Activated T-helper 9 cell treated with anti-CD3 and anti-CD28 coated beads, Interleukin-2, amount 50 U/mL, for 16 hours (primary cell): Measurements from ENCODE around the gene FYB1.

Source experiments
- DNase-seq: peaks from one replicate; pipeline ENCODE4 v3.0.0-alpha.2; 2020; ENCODE audit warnings: low read depth

The FYB1 gene

DNA sequence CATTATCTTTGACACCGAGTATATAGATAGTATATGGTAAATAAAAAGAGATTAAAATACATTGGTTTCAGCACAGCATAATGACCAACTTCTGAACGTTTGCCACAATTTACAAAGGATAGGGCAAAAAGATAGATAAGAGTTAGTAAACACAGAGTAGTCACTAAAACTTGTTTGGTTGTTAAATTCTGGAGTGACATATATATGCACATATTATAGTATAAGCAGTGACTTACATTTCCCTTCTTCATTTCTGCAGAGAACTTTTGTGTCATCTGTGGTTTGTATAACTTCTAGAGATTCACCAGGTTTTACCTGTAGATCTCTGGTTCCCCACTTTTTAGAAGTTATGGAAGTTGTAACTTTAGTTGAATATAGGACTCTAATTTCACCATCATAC lies 100.7 kb downstream of the FYB1 start:
- DNase-seq, result no peak

GRCh38 chr5:39117401-39117800 lies 102.0 kb downstream of the FYB1 start:
- no peak for DNase-seq

DNA sequence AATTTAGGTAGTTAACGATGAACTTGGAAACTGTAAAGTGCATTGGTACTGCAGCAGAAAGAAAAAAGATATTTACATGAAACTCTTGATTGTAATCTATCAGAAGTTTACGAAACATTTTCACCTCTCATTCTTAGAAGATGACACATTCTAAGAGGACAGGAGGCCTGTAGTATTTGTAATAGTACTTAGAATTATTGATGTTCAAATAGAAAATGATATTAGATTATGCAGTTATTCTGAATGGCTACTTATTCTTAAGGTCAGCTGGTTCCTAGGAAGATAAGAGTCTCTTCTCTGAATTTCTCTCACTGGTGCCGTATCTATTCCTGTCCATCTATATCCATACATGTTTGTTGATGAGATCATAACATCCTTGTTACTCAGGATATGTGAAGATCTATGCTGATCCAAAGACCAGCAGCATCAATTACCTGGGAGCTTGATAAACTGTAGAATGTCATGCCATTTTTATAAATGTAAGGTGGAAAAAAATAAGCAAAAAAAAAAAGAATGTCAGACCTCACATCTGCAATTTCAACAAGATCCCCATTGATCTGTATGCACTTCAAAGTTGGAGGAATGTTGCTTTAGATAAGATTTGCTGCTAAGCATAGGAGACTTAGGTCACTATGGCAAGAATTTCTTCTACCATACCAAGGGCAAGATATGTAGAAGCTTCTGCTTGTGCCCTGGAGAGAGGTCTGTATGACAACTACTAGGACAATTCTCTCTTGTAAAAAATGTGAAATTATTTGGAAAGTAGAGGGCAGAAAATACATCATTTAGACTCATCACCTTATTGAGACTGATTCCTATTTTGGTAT lies 102.8 kb downstream of the FYB1 start:
- DNase-seq, result no peak

- no peak for DNase-seq
Measured at GRCh38 chr5:39115644-39116343, 103.6 kb downstream of the FYB1 start.

- DNase-seq, result no peak
Measured at GRCh38 chr5:39114155-39114554, 105.2 kb downstream of the FYB1 start.

DNA sequence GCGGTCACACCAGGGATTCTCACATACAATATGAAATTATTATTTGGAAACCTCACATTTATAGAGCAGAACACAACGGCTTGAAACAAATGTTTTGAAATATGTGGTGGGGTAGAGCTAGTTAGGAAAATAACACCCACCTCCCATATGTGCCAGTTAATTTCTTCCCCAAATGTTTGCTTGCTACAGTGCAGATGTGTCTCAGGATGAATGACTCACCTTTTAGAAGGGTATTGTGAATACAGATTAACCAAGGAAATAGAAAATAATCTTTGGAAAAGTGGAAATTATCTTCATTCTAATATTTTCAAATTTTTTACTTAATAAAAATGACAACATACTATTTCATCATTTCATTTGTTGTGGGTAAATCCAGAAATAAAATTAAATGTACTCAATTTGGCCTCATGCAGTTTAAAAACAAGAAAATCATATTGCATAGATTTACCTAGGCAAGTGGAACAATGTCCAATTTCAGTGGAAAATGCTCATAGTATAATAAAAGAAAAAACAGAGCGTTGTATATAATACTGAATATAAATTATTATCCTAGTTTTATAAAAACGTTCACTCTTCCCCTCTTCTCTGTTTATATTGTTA lies 105.9 kb downstream of the FYB1 start:
- no peak for DNase-seq

- no peak for DNase-seq
Measured at GRCh38 chr5:39109606-39110005, 109.8 kb downstream of the FYB1 start.

DNA sequence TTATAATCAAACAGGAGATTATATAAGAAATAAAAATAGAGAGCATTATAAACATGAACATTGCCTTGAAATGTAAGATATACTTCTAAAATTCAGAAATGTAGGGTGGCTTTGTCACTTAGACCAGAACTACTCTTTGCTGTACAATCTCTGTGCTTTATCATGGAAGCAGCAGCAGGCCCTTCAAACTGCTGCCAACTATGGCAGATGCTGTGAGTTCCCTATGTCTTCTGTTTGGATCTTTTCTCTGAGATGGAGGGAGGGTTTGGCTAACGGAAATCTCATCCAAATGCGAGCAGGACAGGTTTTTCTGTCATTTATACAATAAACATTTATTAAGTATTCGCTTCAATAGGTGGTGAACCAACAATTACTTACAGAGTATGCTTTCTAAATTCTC lies 110.4 kb downstream of the FYB1 start:
- DNase-seq, result no peak

DNA sequence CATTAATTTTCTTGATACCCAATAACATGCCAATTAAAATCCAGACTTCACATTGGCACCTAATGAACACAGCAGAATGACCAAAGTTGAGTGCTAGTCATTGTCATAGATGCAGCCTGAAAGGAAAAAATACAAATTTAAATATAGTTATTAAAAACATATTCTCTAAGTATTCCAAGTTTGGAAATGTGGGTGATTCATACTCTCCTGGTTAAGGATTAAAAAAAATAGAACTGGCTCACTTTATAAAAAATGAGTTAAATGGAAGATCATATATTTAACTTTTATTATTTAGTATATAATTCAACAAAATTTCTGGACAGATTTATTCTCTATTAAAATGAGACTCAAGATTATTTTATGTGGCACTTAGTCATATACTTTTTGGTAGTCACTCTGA lies 112.0 kb downstream of the FYB1 start:
- no peak for DNase-seq

- DNase-seq, result no peak
Measured at GRCh38 chr5:39106322-39106721, 113.0 kb downstream of the FYB1 start.

DNA sequence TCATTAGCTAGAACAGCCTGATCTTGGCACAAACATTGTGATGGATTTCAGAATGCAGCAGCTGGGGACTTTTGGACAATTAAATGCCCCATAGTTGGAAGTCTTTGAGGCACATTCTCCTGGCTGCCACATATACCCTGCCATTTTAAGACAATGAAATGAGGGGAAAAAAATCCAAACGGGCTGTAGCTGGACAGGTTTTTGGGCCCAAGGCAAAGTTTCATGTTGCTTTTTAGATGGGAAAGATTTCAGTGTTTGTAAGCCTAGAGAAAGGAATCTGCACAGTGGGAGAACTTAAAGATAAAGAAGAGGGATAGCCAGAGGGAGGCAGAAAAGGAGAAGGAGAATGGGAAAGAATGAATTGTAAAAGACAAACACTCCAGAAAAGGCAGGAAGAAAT lies 115.1 kb downstream of the FYB1 start:
- no peak for DNase-seq

- no peak for DNase-seq
Measured at GRCh38 chr5:39102684-39103155, 116.6 kb downstream of the FYB1 start.

GRCh38 chr5:39100851-39101396 lies 118.4 kb downstream of the FYB1 start:
- DNase-seq, result no peak

DNA sequence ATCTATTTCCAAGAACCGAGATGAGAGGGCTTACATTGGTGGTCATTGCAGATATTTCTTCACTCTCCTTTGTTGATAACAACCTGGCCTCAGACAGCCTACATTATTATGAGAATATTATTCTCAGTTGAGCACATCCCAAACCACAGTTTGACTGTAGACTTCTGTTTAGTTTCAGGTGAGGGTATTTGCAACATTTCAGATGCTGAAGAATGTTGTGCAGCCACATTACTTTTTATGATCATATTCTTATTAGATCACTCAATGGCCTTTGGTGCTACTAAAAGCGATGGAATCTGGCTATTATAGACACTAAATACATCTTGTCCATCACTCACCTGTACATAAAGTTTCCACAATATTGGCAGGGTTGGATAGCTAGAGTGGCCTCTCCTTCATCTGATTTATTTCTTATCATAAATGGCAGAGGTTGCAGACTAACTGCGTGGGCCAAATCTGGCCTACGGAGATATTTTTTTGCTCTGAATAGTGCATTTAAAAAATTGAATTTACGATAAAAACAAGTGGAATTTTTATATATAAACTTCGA lies 119.0 kb downstream of the FYB1 start:
- no peak for DNase-seq

DNA sequence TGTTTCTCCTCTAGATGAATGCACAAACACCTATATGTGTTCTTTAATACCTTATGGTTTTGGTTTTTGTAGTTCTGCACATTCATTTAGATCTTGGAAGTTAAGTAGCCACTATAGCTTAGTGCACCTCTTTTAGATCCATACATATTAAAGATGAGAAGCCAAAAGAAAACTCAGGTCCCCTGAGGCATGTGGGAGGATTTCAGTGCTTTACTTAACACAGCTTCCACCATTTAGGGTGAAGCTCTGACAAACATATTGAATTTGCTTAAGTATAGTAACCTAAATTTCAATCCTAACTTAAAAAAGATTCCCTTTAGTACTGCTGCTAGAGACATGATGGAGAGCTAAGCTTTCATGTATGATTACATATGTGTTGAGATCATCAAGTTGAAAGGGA lies 119.5 kb downstream of the FYB1 start:
- DNase-seq, result no peak

GRCh38 chr5:39093352-39093751 lies 126.0 kb downstream of the FYB1 start:
- DNase-seq, result no peak

- DNase-seq, result no peak
Measured at GRCh38 chr5:39092581-39093351, 126.6 kb downstream of the FYB1 start.

DNA sequence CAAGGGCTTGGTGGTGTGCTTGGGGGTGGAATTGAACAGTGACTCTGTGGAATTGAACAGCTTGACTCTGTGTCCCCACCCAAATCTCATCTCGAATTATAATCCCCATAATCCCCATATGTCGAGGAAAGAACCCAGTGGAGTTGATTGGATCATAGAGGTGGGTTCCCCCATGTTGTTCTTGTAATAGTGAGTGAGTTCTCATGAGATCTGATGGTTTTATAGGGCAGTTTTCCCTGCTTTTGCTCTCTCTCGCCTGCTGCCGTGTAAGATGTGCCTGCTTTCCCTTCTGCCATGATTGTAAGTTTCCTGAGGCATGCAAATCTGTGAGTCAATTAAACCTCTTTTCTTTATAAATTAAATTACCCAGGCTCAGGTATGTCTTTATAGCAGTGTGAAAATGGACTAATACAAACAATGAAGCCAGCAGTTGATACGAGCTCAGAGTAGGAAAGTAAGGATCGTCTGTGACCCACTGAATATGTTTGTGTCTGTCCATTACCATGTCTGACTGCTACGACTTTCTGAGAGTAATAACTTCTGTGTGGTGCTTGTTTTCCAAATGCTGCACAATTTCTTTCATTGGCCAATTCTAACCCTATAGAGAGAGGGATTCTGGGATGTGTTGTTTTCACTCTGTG lies 127.3 kb downstream of the FYB1 start:
- no peak for DNase-seq

- no peak for DNase-seq
Measured at GRCh38 chr5:39083968-39084367, 135.4 kb downstream of the FYB1 start.

GRCh38 chr5:39082995-39083394 lies 136.4 kb downstream of the FYB1 start:
- DNase-seq, result no peak

DNA sequence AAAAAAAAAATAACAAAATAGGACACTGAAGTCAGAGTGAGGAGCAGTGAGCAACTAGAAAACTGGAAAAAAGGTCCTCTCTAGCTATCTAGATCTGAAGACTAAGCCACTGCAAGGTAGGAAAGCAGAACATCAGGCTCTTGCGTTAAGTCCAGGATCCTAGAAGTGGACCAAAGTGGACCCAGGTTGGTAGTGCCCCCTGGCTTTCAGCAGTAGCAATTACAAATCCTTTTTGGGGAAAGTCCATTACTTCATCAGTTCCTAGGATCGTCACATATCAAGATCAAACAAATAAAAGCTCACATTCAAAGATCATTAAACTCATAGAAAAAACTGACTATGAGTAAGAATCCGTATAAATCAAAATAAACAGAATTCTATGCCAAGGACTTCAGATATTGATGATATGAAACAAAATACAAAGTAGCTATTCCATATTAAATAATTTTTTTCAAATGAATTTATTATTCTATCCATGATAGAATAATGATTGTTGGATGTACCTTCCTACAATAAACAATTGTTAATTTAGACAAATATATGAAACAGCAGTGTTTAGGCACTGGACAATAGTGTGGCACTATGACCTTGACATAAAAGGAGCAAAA lies 138.7 kb downstream of the FYB1 start:
- no peak for DNase-seq
